HepG2 (cell line): ENCODE measurements around the gene SLC2A5. TPM values are rescaled to one million over a fixed set of nuclear protein-coding genes. Genes with fewer than 3 reads are reported as not detected.

ENCODE experiments used
- ATAC-seq: fragments of 200-7000 bp; cut with Tn5 transposase; 3 replicates; pipeline ENCODE4 v1.9.1; 2020; ENCODE audit warnings: mild to moderate bottlenecking, moderate library complexity
- BruUV-seq: library from RNA; stranded (reverse); fragments of 400-500 nt; replicated peaks from 2 replicates; lab custom pipeline; 2021; lab: Mats Ljungman, UMichigan
- CTCF ChIA-PET: fragments of 300-600 bp; formaldehyde crosslinking; extraction: SDS; loops from one replicate; lab custom pipeline; 2021; ENCODE audit warnings: low total read pairs, inconsistent platforms, low intra/inter-chr PET ratio; lab: Yijun Ruan, JAX
- POLR2A ChIA-PET: fragments of 350-600 bp; sonication (Branson Sonifier 250); formaldehyde crosslinking; loops from one replicate; lab custom pipeline; 2020; ENCODE audit warnings: antibody characterized with exemption, inconsistent platforms; lab: Yijun Ruan, JAX
- DNase-seq: peaks from one replicate; pipeline ENCODE4 v3.0.0-alpha.2; 2015; ENCODE audit warnings: low spot score
- FAIRE-seq: peaks from 3 replicates; lab custom pipeline; 2011; peaks lifted over from hg19 to GRCh38; lab: Jason Lieb, UNC
- H2AFZ ChIP-seq: one replicate; pipeline ENCODE4 v1.6.1; 2011; ENCODE audit warnings: low read length, inconsistent platforms
- H3K27ac ChIP-seq: fragments of 300-600 bp; 3 replicates; pipeline ENCODE4 v1.8.0; 2011; ENCODE audit warnings: mixed run types, mild to moderate bottlenecking, mixed read lengths, low read length, inconsistent platforms; ENCODE audit not compliant: insufficient read depth; ENCODE audit errors: extremely low read length
- H3K27me3 ChIP-seq, 2 experiments: fragments of 200-600 bp in 1 of 2; 2 replicates in 1 of 2; 3 replicates in 1 of 2; pipeline versions ENCODE4 v1.6.0 to v1.8.0; 2011; ENCODE audit warnings: low read length in 2 of 2, mild to moderate bottlenecking in 2 of 2, moderate library complexity in 2 of 2, inconsistent platforms in 1 of 2; ENCODE audit not compliant: insufficient read depth in 2 of 2, control insufficient read depth in 1 of 2
- H3K36me3 ChIP-seq, 2 experiments: fragments of 200-600 bp in 1 of 2; replicated peaks in 1 of 2; 2 replicates in 1 of 2; 3 replicates in 1 of 2; pipeline versions ENCODE4 v1.5.1 to v1.8.0; 2011; ENCODE audit warnings: low read length in 2 of 2, inconsistent platforms in 1 of 2; ENCODE audit not compliant: insufficient read depth in 2 of 2, control insufficient read depth in 1 of 2
- H3K4me1 ChIP-seq: 2 replicates; pipeline ENCODE4 v1.5.1; 2012; ENCODE audit warnings: low read length, inconsistent platforms; ENCODE audit not compliant: insufficient read depth
- H3K4me2 ChIP-seq: 2 replicates; pipeline ENCODE4 v1.6.0; 2011; ENCODE audit warnings: low read depth, low read length, inconsistent platforms
- H3K4me3 ChIP-seq, 3 experiments: fragments of 200-600 bp in 1 of 3; sonication (generic), shearing (Covaris generic) in 1 of 3; replicated peaks in 1 of 3; 2 replicates each; pipeline ENCODE4 v1.5.1; 2011 to 2016; ENCODE audit warnings: low read length in 3 of 3, inconsistent platforms in 2 of 3, low read depth in 2 of 3, mild to moderate bottlenecking in 2 of 3, control low read depth in 1 of 3, mixed read lengths in 1 of 3; ENCODE audit not compliant: insufficient read depth in 1 of 3
- H3K79me2 ChIP-seq: one replicate; pipeline ENCODE4 v1.6.1; 2011; ENCODE audit warnings: low read length, inconsistent platforms; ENCODE audit not compliant: insufficient read depth
- H3K9ac ChIP-seq: 2 replicates; pipeline ENCODE4 v1.6.0; 2011; ENCODE audit warnings: mild to moderate bottlenecking, low read depth, low read length, inconsistent platforms; ENCODE audit not compliant: insufficient read depth
- H3K9me3 ChIP-seq: 2 replicates; pipeline ENCODE4 v1.5.1; 2012; ENCODE audit warnings: mild to moderate bottlenecking, low read length
- H4K20me1 ChIP-seq: 2 replicates; pipeline ENCODE4 v1.6.0; 2011; ENCODE audit warnings: inconsistent platforms, mild to moderate bottlenecking, low read length, moderate library complexity; ENCODE audit not compliant: insufficient read depth
- CBX1 ChIP-seq: IDR thresholded peaks from one replicate; pipeline ENCODE4 v1.6.1; 2016; ENCODE audit warnings: antibody characterized with exemption, low read depth
- WGBS: methylation state at CpG from one replicate; pipeline ENCODE4 v1.1.6; 2017; ENCODE audit warnings: low lambda C conversion rate; 5-methylcytosine and 5-hydroxymethylcytosine counted together
- in situ Hi-C: cut with HindIII; loops from 2 replicates; pipeline ENCODE4 v1.10.0; 2017; ENCODE audit warnings: low pct_unique_long_range_greater_than_20kb; ENCODE audit not compliant: extremely low pct_ligation_motif_present
- intact Hi-C: fragments of 100-400 bp; cut with micrococcal nuclease; formaldehyde crosslinking; loops from one replicate; pipeline ENCODE4 v1.10.0; 2022; ENCODE audit not compliant: unreplicated experiment
- polyA plus RNA-seq, 8 experiments: library from polyadenylated mRNA; depleted of rRNA in 3 of 8; stranded (reverse) in 7 of 8; unstranded in 1 of 8; fragments of >200 nt; fragmentation: Illumina TruSeq in 4 of 8; extraction: Trizol in 4 of 8; gene quantifications; 2 replicates each; pipeline versions ENCODE4 v1.2.1 to v1.2.3, GENCODE V29; 2011 to 2016; ENCODE audit warnings: low read depth in 4 of 8, missing spikeins in 1 of 8, mixed read lengths in 1 of 8; ENCODE audit not compliant: insufficient read depth in 1 of 8
- total RNA-seq, 5 experiments: library from RNA; depleted of rRNA; stranded (reverse); fragments of >200 nt; fragmentation: Illumina TruSeq; extraction: Trizol; gene quantifications; 2 replicates each; pipeline ENCODE4 v1.2.3, GENCODE V29; 2016; ENCODE audit warnings: low read depth in 1 of 5
- TF ChIP-seq, protein P1 (sequence below): fragments of 450-650 bp; IDR thresholded peaks from 2 replicates; pipeline ENCODE4 v1.6.1; 2016
- TF ChIP-seq, protein P2 (sequence below): sonication (generic); formaldehyde crosslinking; IDR thresholded peaks from 2 replicates; pipeline ENCODE4 v1.5.1; 2020; ENCODE audit warnings: mild to moderate bottlenecking, missing genetic modification reagents, moderate library complexity

The SLC2A5 gene
- total and polyA plus RNA-seq, 2 of the 13 experiments (the other 11 are each of a cell fraction or from before 2014, with no cell fraction given): 0.04 to 0.54 TPM

DNA sequence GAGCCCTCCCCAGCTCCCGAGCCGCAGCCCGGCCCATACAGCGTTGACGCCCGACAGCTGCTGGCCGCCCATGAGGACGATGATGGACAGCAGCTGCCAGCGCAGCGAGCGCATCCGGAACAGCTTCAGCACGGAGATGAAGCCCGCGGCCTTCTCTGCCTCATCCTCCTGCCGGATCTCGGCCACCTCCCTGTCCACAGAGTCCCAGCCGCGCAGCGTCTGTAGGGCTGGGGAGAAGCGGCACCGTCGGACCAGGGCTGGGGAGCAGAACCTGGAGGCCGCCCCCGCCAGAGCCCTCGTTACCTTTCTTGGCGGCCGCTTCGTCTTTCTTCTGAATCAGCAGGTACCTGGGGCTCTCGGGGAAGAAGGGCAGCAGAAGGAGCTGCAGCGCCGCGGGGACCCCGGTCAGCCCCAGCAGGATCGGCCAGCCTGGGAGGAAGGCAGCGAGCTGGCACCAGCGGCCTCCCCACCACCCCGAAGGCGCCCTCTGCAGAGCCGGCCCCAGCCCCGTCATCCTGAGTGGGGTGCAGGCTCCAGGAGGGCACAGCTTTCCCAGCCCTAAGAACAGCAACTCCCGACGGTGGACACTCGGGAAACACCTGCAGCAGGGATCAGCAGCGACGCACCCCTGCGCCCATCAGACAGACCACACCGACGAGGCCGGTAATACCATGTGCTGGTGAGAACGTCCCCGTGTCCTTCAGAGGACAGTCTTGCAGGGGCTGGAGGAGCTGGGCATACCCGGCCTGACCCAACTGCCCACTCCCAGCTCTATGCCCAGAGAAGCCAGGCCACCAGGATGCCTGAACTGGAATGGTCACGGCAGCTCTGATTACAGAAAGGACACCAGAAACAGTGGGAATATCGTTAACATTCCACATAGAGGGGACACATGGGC, 29.4 kb downstream of the SLC2A5 start:
- no peaks in the 10 kb centered on the region for H3K4me1 ChIP-seq
- no peak overlapping the region for H3K4me2 ChIP-seq
- FAIRE-seq: no peak
- H4K20me1 ChIP-seq: no peaks in the 10 kb centered on the region
- no peak overlapping the region for H3K4me3 ChIP-seq
- no peaks in the 10 kb centered on the region for H3K9me3 ChIP-seq
- no peaks in the 10 kb centered on the region for H3K36me3 ChIP-seq
- no TSS peak for BruUV-seq
- CTCF ChIA-PET: no interaction called here
- no peak overlapping the region for H3K9ac ChIP-seq
- no peak overlapping the region for H2AFZ ChIP-seq
- H3K27ac ChIP-seq: no peak overlapping the region
- H3K79me2 ChIP-seq: no peaks in the 10 kb centered on the region
- TF ChIP-seq, protein P1, sequence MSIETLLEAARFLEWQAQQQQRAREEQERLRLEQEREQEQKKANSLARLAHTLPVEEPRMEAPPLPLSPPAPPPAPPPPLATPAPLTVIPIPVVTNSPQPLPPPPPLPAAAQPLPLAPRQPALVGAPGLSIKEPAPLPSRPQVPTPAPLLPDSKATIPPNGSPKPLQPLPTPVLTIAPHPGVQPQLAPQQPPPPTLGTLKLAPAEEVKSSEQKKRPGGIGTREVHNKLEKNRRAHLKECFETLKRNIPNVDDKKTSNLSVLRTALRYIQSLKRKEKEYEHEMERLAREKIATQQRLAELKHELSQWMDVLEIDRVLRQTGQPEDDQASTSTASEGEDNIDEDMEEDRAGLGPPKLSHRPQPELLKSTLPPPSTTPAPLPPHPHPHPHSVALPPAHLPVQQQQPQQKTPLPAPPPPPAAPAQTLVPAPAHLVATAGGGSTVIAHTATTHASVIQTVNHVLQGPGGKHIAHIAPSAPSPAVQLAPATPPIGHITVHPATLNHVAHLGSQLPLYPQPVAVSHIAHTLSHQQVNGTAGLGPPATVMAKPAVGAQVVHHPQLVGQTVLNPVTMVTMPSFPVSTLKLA: peak; percentile 19; the same call in 1 of the 2 replicates
- TF ChIP-seq, protein P2, sequence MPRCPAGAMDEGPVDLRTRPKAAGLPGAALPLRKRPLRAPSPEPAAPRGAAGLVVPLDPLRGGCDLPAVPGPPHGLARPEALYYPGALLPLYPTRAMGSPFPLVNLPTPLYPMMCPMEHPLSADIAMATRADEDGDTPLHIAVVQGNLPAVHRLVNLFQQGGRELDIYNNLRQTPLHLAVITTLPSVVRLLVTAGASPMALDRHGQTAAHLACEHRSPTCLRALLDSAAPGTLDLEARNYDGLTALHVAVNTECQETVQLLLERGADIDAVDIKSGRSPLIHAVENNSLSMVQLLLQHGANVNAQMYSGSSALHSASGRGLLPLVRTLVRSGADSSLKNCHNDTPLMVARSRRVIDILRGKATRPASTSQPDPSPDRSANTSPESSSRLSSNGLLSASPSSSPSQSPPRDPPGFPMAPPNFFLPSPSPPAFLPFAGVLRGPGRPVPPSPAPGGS (CRISPR knock-in tag): no peak
- no peak for TF ChIP-seq CBX1
- DNase-seq: no peak
- intact Hi-C loops (no loop called here), in situ Hi-C loops (no loop called here)
- peaks cover 1 to 17% of the 10 kb centered on the region in 2 experiments; a peak in 4 of 5 replicates for H3K27me3 ChIP-seq
- POLR2A ChIA-PET: no interaction called here
- no peak; the same call in 2 of the 3 replicates for ATAC-seq
- 70% methylated on average over 27 of the region's 55 CpGs for WGBS
